Testis (tissue), 3 donors: Measurements from ENCODE around the gene NEO1. TPM values are rescaled to one million over a fixed set of nuclear protein-coding genes. Genes with fewer than 3 reads are reported as not detected.

Experiments
- DNase-seq: peaks from one replicate; pipeline ENCODE4 v3.0.0-alpha.2; 2019
- H3K27ac ChIP-seq, 2 donors: fragments of 200-600 bp; sonication (generic); one replicate each; pipeline ENCODE4 v1.5.1; 2019
- H3K27me3 ChIP-seq: fragments of 200-600 bp; sonication (generic); one replicate; pipeline ENCODE4 v1.5.1; 2019
- H3K36me3 ChIP-seq: fragments of 200-600 bp; sonication (generic); one replicate; pipeline ENCODE4 v1.5.1; 2017; ENCODE audit warnings: low read depth; ENCODE audit errors: missing control alignments
- H3K4me1 ChIP-seq: fragments of 200-600 bp; sonication (generic); one replicate; pipeline ENCODE4 v1.5.1; 2019
- H3K4me3 ChIP-seq, 2 donors: fragments of 200-600 bp; sonication (generic); one replicate each; pipeline ENCODE4 v1.5.1; 2017 to 2019
- H3K9me3 ChIP-seq: fragments of 200-600 bp; sonication (generic); one replicate; pipeline ENCODE4 v1.5.1; 2017
- CTCF ChIP-seq, 3 experiments: fragments of 450-650 bp in 2 of 3; fragments of 200-600 bp in 1 of 3; sonication (generic) in 1 of 3; IDR thresholded peaks; one replicate each; pipeline ENCODE4 v1.5.1; 2016 to 2019; ENCODE audit warnings: antibody characterized with exemption in 3 of 3, mild to moderate bottlenecking in 2 of 3, moderate library complexity in 1 of 3
- POLR2A ChIP-seq: fragments of 450-650 bp; IDR thresholded peaks from one replicate; pipeline ENCODE4 v1.6.1; 2017; ENCODE audit warnings: antibody characterized with exemption, mild to moderate bottlenecking, moderate library complexity
- WGBS, 2 donors: methylation state at CpG; one replicate each; pipeline ENCODE4 v1.1.5; 2018; 5-methylcytosine and 5-hydroxymethylcytosine counted together
- intact Hi-C: fragments of 100-400 bp; cut with DNase I; formaldehyde crosslinking; loops from one replicate; pipeline ENCODE4 v1.15.1; 2023; ENCODE audit warnings: low total_unique reads
- polyA plus RNA-seq: library from polyadenylated mRNA; stranded (reverse); fragments of 350-450 nt; fragmentation: Illumina TruSeq; extraction: RNeasy Lipid Tissue Mini Kit (QIAGEN cat#74804); gene quantifications from one replicate; pipeline ENCODE4 v1.2.3, GENCODE V29; 2014; ENCODE audit warnings: low read depth, low replicate concordance; ENCODE audit not compliant: insufficient read depth
- total RNA-seq, 2 donors: library from RNA; depleted of rRNA; stranded (reverse); fragments of >200 nt; gene quantifications; one replicate each; pipeline ENCODE4 v1.2.3, GENCODE V29; 2016

Gene NEO1
- total and polyA plus RNA-seq, 3 donors from 2014 or later: 42.2 to 57.4 (median 50.2) TPM

GRCh38 chr15:73319460-73320245, 267.4 kb downstream of the NEO1 start:
- Histone ChIP-seq H3K4me3 (no peak overlapping the region), H3K9me3 (no peaks in the 10 kb centered on the region), H3K4me1 (no peaks in the 10 kb centered on the region), H3K36me3 (no peaks in the 10 kb centered on the region), H3K27me3 (no peaks in the 10 kb centered on the region), H3K27ac (no peak overlapping the region)
- 54 to 71% methylated on average over 8 of the region's 8 CpGs for WGBS, 2 donors
- TF ChIP-seq POLR2A: no peak
- TF ChIP-seq CTCF (IDR thresholded peaks at IDR 0.05): no peak
- intact Hi-C loops: no loop called here
- DNase-seq: no peak

- DNase-seq: no peak
- Histone ChIP-seq H3K9me3 (no peaks in the 10 kb centered on the region), H3K27ac (no peak overlapping the region), H3K36me3 (no peaks in the 10 kb centered on the region), H3K4me1 (no peaks in the 10 kb centered on the region), H3K27me3 (no peaks in the 10 kb centered on the region), H3K4me3 (no peak overlapping the region)
- intact Hi-C loops: no loop called here
- WGBS, 2 donors: 96 to 98% methylated on average over 3 of the region's 3 CpGs
- TF ChIP-seq CTCF (IDR thresholded peaks at IDR 0.05): no peak
- TF ChIP-seq POLR2A: no peak
These were observed 268.4 kb downstream of the NEO1 start for GRCh38 chr15:73320619-73321180.

GRCh38 chr15:73321496-73322450, 269.5 kb downstream of the NEO1 start:
- Histone ChIP-seq H3K9me3 (no peaks in the 10 kb centered on the region), H3K4me3 (no peak overlapping the region), H3K4me1 (no peaks in the 10 kb centered on the region), H3K27me3 (no peaks in the 10 kb centered on the region), H3K27ac (no peak overlapping the region), H3K36me3 (no peaks in the 10 kb centered on the region)
- DNase-seq: no peak
- 89 to 92% methylated on average over 17 of the region's 17 CpGs for WGBS, 2 donors
- intact Hi-C loops: no loop called here
- TF ChIP-seq POLR2A (no peak), CTCF (IDR thresholded peaks at IDR 0.05) (no peak)

- H3K9me3 ChIP-seq: no peaks in the 10 kb centered on the region
- intact Hi-C loops: no loop called here
- no peak overlapping the region for H3K4me3 ChIP-seq
- no peaks in the 10 kb centered on the region for H3K4me1 ChIP-seq
- TF ChIP-seq CTCF (IDR thresholded peaks at IDR 0.05) (no peak), POLR2A (no peak)
- H3K27ac ChIP-seq: no peak overlapping the region
- 88 to 89% methylated on average over 21 to 38 of the region's 38 CpGs for WGBS, 2 donors
- no peak for DNase-seq
- H3K36me3 ChIP-seq: no peaks in the 10 kb centered on the region
- H3K27me3 ChIP-seq: no peaks in the 10 kb centered on the region
These were observed 270.6 kb downstream of the NEO1 start for GRCh38 chr15:73322665-73323373.
